T-helper 22 cell (primary cell): Measurements from ENCODE around the gene DENND4B.

Source experiments
- DNase-seq: peaks from one replicate; pipeline ENCODE4 v3.0.0-alpha.2; 2020; ENCODE audit warnings: low read depth

DENND4B gene

DNA sequence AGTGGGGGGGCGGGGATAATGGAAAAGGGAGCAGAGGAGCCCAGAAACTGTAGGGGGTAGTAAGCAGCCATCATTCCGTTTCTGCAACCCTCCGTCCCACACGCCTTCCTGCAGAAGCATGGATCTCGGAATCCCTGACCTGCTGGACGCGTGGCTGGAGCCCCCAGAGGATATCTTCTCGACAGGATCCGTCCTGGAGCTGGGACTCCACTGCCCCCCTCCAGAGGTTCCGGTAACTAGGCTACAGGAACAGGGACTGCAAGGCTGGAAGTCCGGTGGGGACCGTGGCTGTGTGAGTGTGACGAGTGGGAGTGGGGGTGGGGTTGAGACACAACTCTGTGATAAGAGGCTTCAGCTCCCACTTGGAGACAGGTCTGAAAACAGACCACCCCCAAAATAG lies 21.9 kb upstream of the DENND4B start:
- no peak for DNase-seq

DNA sequence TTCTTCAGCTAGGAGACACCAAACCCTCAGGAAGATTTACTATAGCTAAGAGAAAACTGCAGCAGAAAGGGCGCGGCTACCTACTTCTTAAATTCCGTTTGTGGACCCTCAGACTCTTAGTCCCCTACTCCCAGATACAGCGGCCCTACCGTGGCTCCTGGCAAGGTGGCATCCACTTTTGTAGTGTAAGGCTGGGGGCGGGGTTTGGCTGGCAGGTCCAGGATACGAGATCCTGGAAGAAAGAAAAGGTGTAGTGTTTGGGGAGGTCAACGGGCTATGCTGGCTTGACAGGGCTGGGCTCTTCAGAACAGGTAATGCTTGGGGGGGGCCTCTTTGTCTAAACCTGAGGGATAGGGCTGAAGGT lies 21.5 kb upstream of the DENND4B start:
- no peak for DNase-seq

DNA sequence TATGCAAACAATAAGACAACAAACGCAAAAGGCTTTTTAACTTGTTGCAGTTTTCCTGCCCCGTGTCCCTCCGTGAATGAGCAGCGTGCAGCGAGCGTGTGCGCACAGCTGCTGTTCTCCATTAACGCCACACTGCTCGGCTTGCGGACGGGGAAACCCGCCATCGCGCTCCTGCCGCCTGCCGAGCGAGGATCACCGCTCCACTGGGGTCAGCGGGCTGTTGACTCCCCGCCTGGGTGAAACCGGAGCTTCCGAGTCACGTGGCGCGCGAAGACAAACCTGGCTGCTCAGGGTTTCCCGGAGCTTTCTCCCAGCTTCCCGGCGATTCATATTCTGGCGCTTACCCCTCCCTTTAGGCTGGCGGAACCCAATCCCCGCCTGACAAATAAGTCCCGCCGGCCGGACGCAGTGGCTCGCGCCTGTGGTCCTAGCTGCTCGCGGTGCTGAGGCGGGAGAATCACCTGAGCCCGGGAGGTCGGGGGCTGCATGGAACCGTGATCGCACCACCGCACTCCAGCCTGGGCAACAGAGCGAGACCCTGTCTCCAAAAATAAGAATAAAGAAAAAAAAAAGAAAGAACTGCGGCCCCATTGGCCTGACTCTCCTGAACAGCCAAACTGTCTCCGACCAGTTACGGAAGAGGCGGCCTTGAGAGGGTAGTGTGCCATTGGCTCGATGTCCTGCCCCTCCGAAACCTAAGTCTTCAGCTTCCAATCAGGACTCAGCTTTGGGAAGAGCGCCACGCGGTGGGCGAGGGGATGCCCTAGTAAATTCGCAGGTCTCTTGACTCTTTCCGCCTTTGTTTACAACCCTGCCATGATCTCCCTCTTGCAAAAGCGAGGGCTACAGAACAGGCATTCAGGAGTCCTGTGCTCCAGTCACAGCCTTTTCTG lies 20.8 kb upstream of the DENND4B start, which contains the start of gene CREB3L4:
Gene CREB3L4, plus strand, starts transcription at position 796 of the 893 bp plus-strand sequence. CDS start 624 bp downstream, outside the sequence.
- peak; percentile 80 for DNase-seq

DNA sequence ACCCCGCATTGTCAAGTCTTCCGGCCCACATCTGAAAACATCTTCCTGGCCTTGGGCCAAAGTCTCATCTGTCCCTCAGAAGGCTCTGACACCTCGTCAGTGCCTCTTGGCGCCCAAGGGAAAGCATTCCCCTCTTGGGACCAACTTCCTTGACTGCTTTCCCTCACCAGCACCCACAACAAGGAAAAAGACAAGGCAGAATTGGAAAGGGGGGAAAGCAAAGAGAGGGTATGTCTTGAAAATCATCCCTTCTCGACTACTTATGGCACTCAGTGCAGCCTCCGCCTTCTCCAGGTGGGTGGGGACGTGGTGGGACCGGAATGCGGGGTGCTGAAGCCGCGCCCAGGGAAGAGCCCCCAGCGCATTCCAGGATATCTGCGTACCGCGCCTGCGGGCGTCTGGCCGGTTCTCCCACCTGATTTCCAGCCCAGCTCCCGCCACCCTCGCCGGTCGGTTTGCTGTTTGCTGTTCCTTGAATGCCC lies 17.4 kb upstream of the DENND4B start:
- no peak for DNase-seq

DNA sequence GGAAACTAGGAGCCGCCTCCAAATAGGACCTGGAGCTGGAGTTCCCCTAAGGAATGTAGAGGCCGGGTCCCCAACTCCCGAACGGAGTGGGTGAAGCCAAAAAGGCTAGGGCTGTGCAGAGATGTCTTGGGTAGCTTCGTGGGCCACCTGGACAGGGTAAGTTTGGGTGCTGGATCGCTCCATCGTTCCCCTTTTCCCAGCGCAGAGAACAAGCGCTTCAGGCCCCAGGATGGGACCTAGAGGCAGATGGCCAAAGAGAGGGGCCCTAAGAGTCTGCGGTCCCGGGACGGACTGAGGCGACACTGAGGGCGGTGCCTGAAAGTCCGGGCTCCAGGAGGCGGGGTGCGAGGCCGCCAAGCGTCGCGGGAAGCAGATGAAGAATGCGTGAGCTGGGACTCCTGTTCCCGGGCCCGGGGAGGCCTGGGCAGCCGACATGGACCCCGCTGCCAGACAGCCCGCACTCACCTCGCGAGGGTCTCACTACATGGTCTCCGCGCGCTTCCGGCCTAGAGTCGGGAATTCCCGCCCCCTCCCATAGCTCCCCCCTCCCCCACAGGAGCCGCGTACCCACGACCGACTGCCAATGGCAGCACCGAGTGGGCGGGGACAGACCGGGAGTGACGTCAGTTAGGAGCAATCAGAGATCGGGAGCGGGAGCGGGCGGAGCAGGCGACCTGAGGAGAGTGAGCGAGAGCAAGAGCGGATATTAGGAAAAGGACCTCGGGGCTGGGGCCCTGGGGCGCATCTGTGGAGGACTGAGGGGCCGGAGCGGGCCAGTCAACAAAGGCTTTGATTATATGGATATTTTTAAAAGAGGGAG lies 16.7 kb upstream of the DENND4B start, which contains the start of gene SLC39A1:
Gene SLC39A1, minus strand, starts transcription at position 508 of the 820 bp plus-strand sequence. CDS start 822 bp downstream, outside the sequence.
- DNase-seq: peak; percentile 95

DNA sequence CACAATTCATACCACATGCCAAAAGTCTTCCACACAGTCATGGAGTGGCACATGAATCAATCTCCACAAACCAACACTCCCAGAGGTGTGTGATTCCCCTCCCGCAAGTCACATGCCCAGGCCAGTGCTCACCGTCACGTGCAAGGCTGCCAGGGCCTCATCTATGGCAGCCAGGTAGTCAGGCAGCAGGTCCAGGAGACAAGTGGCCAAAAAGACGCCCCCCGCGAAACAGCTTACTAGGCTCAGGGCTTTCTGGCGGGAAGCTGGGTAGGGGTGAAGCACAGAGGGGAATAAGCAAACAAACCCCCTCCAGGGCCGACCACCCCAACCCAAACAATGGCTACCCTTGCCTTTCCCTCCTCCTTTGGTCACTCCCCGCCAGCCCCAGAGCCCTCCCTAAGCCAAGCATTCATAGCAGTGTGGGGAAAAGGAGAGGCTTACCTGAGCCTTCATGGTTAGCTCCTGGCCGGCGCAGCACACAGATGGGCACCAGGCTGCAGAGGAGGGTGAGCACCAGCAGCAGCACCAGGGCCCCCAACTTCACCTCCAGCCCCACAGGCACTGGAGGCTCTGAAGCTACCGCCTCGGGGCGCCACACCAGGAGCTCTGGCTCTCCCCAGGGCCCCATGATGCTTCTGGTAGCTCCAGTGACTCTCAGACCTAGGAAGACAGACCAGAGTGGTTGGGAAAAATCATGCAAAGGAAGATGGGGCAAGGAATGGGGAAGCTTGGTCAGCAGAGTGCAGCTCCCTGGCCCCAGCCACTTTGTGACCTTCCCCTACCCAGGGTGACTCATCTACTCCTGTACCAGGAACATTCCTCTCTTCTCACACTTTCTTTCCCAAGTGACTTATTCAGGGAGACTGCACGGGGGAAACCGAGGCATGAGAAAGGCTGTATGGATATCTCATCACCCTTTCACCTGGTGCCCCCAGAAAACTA lies 15.8 kb upstream of the DENND4B start:
- DNase-seq: no peak

DNA sequence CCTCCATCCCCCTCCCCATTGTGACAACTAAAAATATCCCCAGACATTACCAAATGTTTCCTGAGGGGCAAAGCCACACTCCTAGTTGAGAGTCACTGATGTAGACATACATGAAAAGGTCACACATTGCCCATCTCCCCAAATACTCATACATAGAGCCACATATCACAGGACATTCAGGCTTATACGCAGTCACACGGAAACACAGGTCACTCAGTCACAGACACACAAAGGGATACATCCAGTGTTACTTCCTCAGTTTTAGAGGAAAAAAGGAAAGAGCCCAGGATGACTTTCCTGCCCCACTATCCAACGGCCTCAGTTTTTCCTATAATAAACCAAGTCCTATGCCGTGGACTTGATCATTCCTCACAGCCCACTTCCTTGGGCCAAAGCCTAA lies 14.9 kb upstream of the DENND4B start:
- DNase-seq: no peak

DNA sequence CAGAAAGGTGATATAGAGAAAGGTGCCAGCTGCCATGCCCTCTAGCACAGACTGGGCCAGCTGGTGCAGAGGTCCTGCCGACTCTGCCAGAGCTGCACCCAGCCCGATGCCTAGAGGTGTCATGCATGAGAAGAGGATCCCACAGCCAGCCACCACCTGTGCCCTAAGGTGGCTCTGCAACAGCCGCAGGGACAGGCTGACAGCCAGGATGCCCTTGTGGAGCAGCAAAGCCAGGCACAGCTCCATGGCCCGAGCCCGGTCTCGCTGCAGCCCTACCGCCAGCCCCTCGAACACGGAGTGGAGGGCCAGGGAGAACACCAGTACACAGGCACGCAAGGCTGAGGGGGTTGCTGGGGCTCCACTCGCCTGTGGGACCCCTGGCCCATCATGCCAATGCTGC lies 13.7 kb upstream of the DENND4B start:
- no peak for DNase-seq

DNA sequence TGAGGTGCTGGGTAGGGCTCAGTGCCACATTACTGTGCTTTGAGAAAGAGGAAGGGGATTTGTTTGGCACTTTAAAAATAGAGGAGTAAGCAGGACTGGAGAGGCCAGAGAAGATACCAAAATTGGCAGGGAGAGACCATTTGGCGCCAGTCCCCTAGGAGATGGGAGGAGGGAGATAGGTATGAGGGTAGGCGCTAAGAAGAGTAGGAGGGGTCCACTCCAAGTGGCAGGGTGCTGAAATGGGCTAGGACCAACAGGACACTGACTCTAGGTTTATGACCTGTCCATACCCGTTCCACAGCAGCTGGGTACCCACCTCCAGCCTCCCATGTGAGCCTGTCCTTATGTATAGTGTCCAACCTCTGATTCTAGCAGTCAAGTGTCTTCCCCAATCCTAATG lies 12.9 kb upstream of the DENND4B start:
- DNase-seq: no peak

DNA sequence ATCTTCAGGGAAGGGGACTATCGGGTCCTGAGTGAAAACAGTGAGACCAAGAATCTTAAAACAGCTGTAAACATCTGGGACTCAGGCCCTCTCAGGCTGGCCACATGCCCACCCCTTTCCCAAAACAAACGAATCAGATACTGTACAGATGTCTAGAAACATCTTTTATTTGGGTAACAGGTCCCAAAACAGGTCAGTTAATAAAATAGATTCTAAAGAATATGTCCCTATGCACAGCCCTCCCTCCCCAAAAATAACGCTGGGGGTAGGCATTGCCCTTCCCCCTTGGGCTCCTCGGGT lies 12.4 kb upstream of the DENND4B start:
- DNase-seq: no peak

DNA sequence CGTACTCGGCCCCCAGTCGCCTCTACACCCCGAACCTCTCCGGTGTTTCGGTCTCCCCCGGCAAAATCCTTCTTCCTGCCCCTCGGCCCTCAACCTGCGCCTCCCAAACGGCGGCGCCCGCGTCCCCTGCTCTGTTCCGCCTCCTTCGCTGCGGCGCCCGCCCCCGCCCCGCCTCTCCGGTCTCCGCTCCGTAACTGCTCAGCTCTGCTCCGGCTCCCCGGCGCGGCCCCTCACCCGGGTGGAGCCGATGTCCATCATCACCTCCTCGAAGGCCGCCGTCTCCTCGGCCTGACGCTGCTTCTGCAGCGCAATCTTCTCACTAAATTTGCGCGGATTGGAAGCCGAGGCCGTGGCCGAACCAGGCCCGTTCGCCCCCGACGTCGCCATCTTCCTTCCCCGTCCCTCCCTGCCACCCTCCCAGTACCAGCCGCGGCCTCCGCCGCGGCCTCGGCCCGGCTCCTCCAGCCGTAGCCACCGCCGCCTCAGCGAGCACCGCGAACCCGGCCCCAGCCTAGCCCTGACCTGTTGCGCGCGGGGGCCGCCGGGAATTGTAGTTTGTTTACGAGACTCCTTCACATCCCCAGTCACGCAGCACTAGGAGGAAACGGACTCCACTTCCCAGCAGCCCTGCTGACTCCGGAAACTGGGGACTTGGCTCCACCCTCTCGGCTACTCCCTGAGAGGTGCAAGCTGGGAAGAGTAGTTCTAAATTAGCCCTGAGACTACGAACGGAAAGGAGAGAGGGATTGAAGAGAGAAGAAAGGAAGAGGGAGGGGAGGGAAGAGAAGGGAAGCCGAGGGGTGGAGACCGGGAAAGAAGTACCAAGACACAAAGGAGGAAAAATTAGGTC lies 11.8 kb upstream of the DENND4B start, which contains the start of gene CRTC2:
Gene CRTC2, minus strand, starts transcription at position 502 of the 850 bp plus-strand sequence. Its CDS starts 115 bp downstream, at position 387.
- peak; percentile 97 for DNase-seq

DNA sequence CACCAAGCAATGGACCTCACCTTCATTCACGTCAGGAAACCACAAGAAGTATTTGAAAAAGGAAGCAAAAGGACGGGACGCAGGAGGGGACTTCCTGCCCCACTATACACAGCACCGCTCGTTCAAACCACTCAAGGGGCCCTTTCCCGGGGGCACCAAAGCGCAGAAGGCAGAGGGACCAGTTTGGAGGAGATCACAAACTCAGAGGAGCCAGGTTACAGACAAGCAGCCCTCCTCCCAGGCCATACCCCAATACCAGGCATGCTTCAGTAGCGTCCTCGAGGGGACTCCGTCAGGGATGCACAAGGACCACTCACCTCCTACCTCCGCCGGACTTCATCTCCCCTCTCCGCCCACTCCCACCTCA lies 11.2 kb upstream of the DENND4B start:
- DNase-seq: peak; percentile 28

DNA sequence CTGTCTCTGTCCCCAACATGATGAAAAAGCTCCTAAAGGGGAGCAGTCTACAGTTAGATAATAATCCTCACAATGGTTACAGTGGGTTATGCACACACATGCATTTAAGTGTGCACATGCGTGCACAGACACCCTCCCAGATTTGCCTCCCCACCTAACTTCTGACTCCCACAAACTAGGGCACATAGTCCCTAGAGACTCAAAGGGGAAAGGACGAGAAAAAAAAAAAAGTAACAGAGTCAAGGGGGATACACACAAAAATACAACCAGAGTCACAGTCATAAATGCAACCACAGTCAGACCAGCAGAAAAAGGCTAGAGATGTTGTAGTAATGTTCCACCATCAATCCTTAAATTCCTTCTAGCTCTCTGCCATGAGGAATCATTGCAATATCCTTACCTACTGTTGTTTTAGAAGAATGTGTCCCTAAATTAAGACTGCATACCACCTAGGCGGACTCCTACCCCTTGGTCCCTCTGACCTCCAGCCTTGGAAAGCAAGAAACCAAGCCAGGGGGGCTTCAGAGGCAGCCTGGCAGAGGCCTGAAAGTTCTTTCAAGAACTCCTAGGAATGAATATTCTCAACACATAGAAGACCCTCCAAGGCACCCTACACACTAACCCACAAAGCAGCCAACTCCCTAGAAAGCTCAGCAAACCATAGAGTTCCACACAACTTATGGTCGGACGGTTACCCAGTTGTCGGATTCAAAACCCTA lies 10.6 kb upstream of the DENND4B start:
- DNase-seq: no peak

DNA sequence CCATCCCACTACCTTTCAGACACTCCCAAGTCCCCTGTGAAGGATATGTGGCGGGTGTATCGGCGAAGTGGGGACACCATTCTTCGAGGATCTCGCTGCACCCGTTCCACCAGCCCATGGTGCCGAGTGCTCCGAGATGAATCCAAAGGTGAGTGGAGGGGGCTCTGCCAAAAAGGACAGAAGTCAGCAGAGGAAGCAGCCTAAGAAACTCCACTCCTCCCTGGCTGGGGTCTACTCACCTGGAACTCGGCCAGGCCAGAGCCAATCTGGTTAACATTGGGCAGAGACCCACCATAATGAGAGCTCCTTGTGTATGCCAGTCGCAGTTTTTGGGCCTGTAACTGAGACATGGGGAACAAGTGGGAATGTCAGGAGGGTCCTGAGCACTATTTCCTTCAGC lies 8.3 kb upstream of the DENND4B start:
- no peak for DNase-seq

DNA sequence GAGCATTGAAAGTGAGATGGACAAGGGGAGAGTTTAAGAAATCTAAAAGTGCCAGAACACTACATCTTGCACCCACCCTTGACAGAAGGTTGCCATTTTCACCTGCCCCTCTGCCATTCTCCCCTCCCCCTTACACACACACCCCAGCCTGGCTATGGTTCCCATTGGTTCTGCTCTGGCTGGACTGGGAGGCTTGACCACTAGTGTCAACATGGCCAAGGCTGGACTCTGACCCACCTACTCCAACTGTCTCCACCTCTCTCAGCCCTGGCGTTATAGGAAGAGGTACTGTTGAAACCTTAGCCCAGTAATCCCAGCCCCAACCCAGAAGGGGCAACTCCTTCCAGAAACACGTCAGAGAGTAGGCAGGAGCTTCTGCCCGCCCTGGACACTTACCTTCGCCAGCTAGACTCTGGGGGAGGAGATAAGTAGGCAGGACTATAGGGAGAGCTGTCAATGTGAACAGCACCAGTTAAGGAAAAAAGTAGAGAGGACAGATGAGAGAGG lies 7.4 kb upstream of the DENND4B start:
- no peak for DNase-seq

DNA sequence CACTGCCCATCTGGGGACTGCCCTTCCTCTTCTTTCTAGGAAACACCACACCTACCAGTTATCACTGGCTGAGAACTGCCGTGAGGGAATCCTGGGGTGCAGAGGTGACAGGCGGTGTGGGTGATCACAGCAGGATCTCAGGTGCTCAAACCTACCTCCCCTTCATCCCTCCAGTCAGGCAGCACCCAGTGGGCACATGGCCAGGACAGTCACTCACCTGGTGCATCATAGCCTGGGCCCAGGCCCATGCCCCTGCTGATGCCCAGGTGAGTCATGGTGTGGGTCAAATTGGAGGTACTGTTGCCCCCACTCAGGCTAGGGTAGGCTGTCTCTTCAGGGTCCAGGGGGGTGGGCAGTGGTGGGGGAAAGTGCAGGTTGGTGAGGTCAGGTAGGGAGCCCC lies 5.3 kb upstream of the DENND4B start:
- DNase-seq: no peak

DNA sequence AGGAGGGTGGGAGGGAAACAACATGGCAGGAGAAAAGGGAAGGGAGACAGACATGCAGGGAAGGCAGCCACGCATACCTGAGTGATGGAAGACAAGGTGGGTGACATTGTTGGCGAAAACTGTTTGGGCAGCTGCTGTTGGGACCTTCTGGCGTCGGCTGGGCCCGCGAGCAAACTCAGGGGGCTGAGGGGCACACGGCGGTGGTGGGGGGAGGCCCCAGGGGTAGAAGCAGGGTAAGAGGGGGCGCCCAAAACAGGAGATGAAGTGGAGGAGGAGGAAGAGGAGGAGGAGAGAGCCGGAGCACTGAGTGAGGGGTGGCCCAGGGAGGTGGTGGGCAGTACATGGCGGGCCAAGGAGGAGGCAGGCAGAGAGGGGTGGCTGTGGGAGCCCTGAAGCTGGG lies 4.7 kb upstream of the DENND4B start:
- no peak for DNase-seq

DNA sequence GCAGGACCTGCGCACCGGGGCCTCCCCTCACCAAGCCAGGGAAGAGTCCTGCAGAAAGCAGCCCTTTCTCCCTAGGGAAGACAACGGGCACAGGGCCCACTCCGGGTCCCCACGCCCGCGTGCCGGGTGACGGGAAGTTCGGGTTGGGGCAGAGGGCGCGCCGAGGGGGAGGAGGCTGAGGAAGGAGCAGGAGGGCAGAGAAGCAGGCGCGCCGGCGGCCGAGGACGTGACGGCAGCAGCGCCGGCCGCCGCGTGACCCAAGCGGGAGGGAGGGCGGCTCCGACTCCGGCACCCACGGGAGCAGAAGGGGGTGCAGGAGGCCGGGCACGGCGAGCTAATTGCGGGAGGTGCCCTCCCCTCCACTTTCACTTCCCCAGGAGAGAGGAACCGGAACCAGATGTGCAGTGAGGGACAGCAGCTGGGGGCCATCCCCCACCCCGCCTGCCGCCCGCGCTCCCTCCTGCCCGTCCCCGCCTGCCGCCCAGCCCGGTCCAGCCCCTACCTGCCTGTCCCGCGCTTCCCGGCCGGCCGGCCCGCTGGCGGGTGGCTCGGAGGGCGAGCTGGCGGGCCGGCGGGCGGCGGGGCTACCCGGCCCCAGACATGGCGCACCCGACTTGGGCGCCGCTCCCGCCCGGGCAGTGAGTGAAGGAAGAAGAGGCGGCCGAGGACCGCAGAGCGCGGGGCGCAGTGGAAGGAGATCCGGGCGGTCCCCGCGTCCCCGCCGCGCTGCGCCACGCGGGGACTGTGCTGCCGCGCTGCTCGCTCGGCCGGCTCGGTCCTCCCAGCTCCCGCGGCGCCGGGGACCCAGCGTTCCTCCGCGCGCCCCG lies 510 bp downstream of the DENND4B start:
- peak; percentile 78 for DNase-seq
